ENCODE results near the gene PNMA3.
"Not testable (repeated sequence)": the region's sequence is repeated elsewhere in the genome, so short reads cannot be mapped to it uniquely, and the experiment has no call there.

The PNMA3 gene

DNA sequence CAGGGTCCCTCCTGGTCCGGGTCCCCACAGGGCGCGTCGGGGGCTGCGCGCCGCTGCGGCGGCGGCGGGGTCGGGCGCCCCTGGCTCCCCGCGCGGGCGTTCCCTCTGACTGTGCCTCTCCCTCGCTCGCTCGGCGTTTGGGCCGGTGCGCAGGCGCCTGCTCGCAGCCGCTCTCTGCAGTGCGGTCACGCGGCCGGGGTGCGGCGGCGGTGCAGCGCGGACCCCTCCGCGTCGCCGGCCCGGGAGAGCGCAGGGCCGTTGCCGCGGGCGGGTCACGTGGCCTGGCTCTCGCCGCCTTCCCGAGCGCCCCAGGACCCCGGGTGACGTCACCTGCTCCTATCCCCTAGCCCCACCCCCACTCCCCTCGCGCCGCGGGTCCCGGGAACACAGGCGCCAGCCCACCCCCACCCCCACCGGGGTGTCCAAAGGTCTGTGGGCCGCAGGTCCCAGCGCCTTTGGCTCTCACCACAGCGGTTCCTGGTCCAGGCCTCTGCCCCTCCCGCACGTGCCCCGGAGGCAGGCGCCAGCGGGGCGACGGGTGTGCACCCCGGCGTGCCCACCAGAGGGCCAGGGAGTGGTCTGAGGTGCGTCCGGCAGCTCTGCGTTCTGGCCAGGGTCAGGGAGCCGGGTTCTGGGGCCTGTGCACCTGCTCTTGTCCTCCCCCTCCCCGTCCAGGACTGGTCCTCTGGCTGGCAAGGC lies 21.3 kb downstream of the PNMA3 start:
- not testable (repeated sequence) for H3K4me1 ChIP-seq (ENCODE audit: control insufficient read depth, insufficient read depth, low read length); H3K9ac ChIP-seq (ENCODE audit: low read length); H3K36me3 ChIP-seq (ENCODE audit: control insufficient read depth, insufficient read depth, low read length); H3K27me3 ChIP-seq (ENCODE audit: control insufficient read depth, insufficient read depth, low read length); H3K4me3 ChIP-seq (ENCODE audit: low read length); H3K27ac ChIP-seq (ENCODE audit: low read depth, low read length)

- not testable (repeated sequence) for H3K4me3 ChIP-seq (ENCODE audit: low read length); H3K36me3 ChIP-seq (ENCODE audit: control insufficient read depth, insufficient read depth, low read length); H3K4me1 ChIP-seq (ENCODE audit: control insufficient read depth, insufficient read depth, low read length); H3K27ac ChIP-seq (ENCODE audit: low read depth, low read length); H3K9ac ChIP-seq (ENCODE audit: low read length); H3K27me3 ChIP-seq (ENCODE audit: control insufficient read depth, insufficient read depth, low read length)
These were observed 27.1 kb downstream of the PNMA3 start for GRCh38 chrX:153083238-153083923.

- no peak overlapping the region for H3K9ac ChIP-seq (ENCODE audit: low read length)
- no peak overlapping the region for H3K4me3 ChIP-seq (ENCODE audit: low read length)
- no peaks in the 10 kb centered on the region for H3K27me3 ChIP-seq (ENCODE audit: control insufficient read depth, insufficient read depth, low read length)
- no peaks in the 10 kb centered on the region for H3K36me3 ChIP-seq (ENCODE audit: control insufficient read depth, insufficient read depth, low read length)
- no peaks in the 10 kb centered on the region for H3K4me1 ChIP-seq (ENCODE audit: control insufficient read depth, insufficient read depth, low read length)
- no peak overlapping the region for H3K27ac ChIP-seq (ENCODE audit: low read depth, low read length)
These were observed 46.1 kb downstream of the PNMA3 start for GRCh38 chrX:153102418-153102817.

GRCh38 chrX:153104959-153105358 lies 48.7 kb downstream of the PNMA3 start:
- H3K4me1 ChIP-seq (ENCODE audit: control insufficient read depth, insufficient read depth, low read length); H3K4me3 ChIP-seq (ENCODE audit: low read length); H3K36me3 ChIP-seq (ENCODE audit: control insufficient read depth, insufficient read depth, low read length); H3K9ac ChIP-seq (ENCODE audit: low read length); H3K27me3 ChIP-seq (ENCODE audit: control insufficient read depth, insufficient read depth, low read length); H3K27ac ChIP-seq (ENCODE audit: low read depth, low read length): not testable (repeated sequence)

GRCh38 chrX:153106092-153106801 lies 50.0 kb downstream of the PNMA3 start:
- H3K4me3 ChIP-seq (ENCODE audit: low read length); H3K9ac ChIP-seq (ENCODE audit: low read length); H3K4me1 ChIP-seq (ENCODE audit: control insufficient read depth, insufficient read depth, low read length); H3K27ac ChIP-seq (ENCODE audit: low read depth, low read length); H3K27me3 ChIP-seq (ENCODE audit: control insufficient read depth, insufficient read depth, low read length); H3K36me3 ChIP-seq (ENCODE audit: control insufficient read depth, insufficient read depth, low read length): not testable (repeated sequence)

Measured in rectal smooth muscle tissue (tissue), 1 donor.